ENCODE measurements around the gene KLF11. TPM values are rescaled to one million over a fixed set of nuclear protein-coding genes. Genes with fewer than 3 reads are reported as not detected.

The KLF11 gene
- total and polyA plus RNA-seq, 9 of the 15 experiments (the other 6 are each of a cell fraction or from before 2014, with no cell fraction given), result 2.1 to 13.4 (median 6.5) TPM

GRCh38 chr2:10034333-10035052 is 8.9 kb upstream of the KLF11 start (continued):
- no peak for TF ChIP-seq ZNF79 (CRISPR knock-in tag; IDR thresholded peaks at IDR 0.05; ENCODE audit: low read depth)
- TF ChIP-seq MBD1 (CRISPR knock-in tag; IDR thresholded peaks at IDR 0.05), result no peak
- TF ChIP-seq HOXB6 (CRISPR knock-in tag; IDR thresholded peaks at IDR 0.05; ENCODE audit: borderline replicate concordance), result no peak
- no peak for TF ChIP-seq MCM5 (IDR thresholded peaks at IDR 0.05; ENCODE audit: low read depth)
- TF ChIP-seq ZNF197 (CRISPR knock-in tag; IDR thresholded peaks at IDR 0.05; ENCODE audit: low read depth), result no peak
- TF ChIP-seq CBX5 (IDR thresholded peaks at IDR 0.05; ENCODE audit: borderline replicate concordance, low read depth), result no peak
- peak in 1 of 3 experiments; percentile 80 for TF ChIP-seq YY1 (IDR thresholded peaks at IDR 0.05; ENCODE audit: borderline replicate concordance in 1 of 3, control insufficient read depth in 1 of 3, extremely low read depth in 1 of 3, insufficient read depth in 3 of 3, insufficient read length in 1 of 3, insufficient replicate concordance in 2 of 3, low read depth in 1 of 3, low read length in 2 of 3)
- TF ChIP-seq ARID1B (IDR thresholded peaks at IDR 0.05), result 0 out of 2 replicates have a peak, but pooled peaks have one; percentile 49
- TF ChIP-seq MEIS2 (IDR thresholded peaks at IDR 0.05; ENCODE audit: partially characterized antibody), result no peak
- no peak for TF ChIP-seq HDAC1 (IDR thresholded peaks at IDR 0.05)
- no peak for TF ChIP-seq PKNOX1 (IDR thresholded peaks at IDR 0.05)
- peak; percentile 20; the same call in 1 of the 2 replicates for TF ChIP-seq ZBTB40 (IDR thresholded peaks at IDR 0.05)
- no peak for TF ChIP-seq ZBTB40 (CRISPR knock-in tag; IDR thresholded peaks at IDR 0.05)
- peak; percentile 36 to 43; a peak in 2 of 4 replicates for TF ChIP-seq NRF1 (conservative IDR thresholded peaks at IDR 0.05 in 1 of 2, IDR thresholded peaks at IDR 0.05 in 1 of 2)
- no peak for TF ChIP-seq CBFB (CRISPR knock-in tag; IDR thresholded peaks at IDR 0.05)
- TF ChIP-seq NFE2 (IDR thresholded peaks at IDR 0.05; ENCODE audit: low read depth), result peak; percentile 91
